GM21390 (cell line): ENCODE measurements around the gene SLCO4A1.
A peak's percentile ranks its signal among the peaks of the same experiment; 100 is the strongest.

Experiments used
- ATAC-seq: cut with Tn5 transposase; IDR thresholded peaks from one replicate; pipeline ENCODE4 v1.9.1; 2021; ENCODE audit not compliant: unreplicated experiment

SLCO4A1 gene

GRCh38 chr20:62650551-62651284, 8.4 kb downstream of the SLCO4A1 start:
- no peak for ATAC-seq

GRCh38 chr20:62651285-62652021, 9.2 kb downstream of the SLCO4A1 start:
- peak; percentile 50 for ATAC-seq

GRCh38 chr20:62652041-62652893, 10.0 kb downstream of the SLCO4A1 start:
- ATAC-seq, result peak; percentile 41

- ATAC-seq, result no peak
These were observed 10.6 kb downstream of the SLCO4A1 start for GRCh38 chr20:62652894-62653305.

- no peak for ATAC-seq
These were observed 11.1 kb downstream of the SLCO4A1 start for GRCh38 chr20:62653373-62653772.

- ATAC-seq, result no peak
These were observed 11.8 kb downstream of the SLCO4A1 start for GRCh38 chr20:62653951-62654685.

- no peak for ATAC-seq
These were observed 13.2 kb downstream of the SLCO4A1 start for GRCh38 chr20:62655282-62656196.

- no peak for ATAC-seq
These were observed 14.1 kb downstream of the SLCO4A1 start for GRCh38 chr20:62656197-62656918.

GRCh38 chr20:62656919-62657588, 14.8 kb downstream of the SLCO4A1 start:
- no peak for ATAC-seq

- ATAC-seq, result no peak
These were observed 15.3 kb downstream of the SLCO4A1 start for GRCh38 chr20:62657589-62657942.

GRCh38 chr20:62657956-62658355, 15.7 kb downstream of the SLCO4A1 start:
- ATAC-seq, result no peak

GRCh38 chr20:62658593-62659178, 16.4 kb downstream of the SLCO4A1 start:
- no peak for ATAC-seq

GRCh38 chr20:62659488-62660239, 17.4 kb downstream of the SLCO4A1 start:
- no peak for ATAC-seq

- ATAC-seq, result no peak
These were observed 17.9 kb downstream of the SLCO4A1 start for GRCh38 chr20:62660240-62660615.

GRCh38 chr20:62660768-62661167, 18.5 kb downstream of the SLCO4A1 start:
- no peak for ATAC-seq

GRCh38 chr20:62661647-62662046, 19.3 kb downstream of the SLCO4A1 start:
- no peak for ATAC-seq

GRCh38 chr20:62662422-62662821, 20.1 kb downstream of the SLCO4A1 start:
- ATAC-seq, result no peak
